NCI-H2029 treated with DMSO at 0.1 percent for 48 hours (cell line): ENCODE results near the gene TFAP2E.

Experiments used
- DNase-seq: peaks from one replicate; lab custom pipeline; 2025; lab: John Stamatoyannopoulos, UW

Gene TFAP2E

DNA sequence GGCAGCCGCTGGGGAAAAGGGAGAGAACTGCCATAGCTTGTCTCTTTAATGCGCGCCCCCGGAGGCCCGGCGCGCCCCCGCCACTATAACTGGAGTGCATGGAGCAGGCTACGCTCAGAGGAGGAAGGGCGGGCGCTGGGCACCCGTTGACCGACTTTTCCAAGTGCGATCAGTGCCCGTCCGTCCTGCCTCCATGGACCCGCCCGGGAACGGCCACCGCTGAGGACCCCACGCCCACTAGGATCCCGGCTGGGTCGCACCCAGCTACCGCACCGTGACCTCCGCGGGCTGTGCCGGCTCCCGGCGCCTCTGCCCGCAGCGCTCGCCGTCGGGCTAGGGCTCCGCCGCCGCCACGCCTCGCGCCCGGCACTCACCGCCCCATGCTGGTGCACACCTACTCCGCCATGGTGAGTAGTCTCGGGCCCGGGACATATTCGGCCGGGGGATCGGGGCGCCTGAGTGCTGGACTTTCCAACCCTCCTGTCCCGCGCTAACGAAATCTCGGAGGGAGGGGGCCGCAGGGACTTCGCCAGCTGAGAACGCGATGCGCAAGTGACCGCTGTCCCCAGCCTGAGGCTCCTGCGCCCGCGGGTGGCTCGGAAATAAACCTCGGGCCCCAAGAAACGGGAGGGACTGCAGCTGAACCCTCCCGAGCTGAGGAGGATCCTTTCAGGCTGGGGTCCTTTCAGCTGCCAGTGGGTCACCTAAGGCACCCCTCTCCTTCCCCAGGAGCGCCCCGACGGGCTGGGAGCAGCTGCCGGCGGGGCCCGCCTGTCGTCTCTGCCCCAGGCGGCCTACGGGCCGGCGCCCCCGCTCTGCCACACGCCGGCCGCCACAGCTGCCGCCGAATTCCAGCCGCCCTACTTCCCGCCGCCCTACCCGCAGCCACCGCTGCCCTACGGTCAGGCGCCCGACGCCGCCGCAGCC lies at the start of gene TFAP2E:
TFAP2E (plus strand) TSS at position 117 of the 927 bp plus-strand sequence; CDS start at position 381, 264 bp downstream.
- DNase-seq, result no peak

DNA sequence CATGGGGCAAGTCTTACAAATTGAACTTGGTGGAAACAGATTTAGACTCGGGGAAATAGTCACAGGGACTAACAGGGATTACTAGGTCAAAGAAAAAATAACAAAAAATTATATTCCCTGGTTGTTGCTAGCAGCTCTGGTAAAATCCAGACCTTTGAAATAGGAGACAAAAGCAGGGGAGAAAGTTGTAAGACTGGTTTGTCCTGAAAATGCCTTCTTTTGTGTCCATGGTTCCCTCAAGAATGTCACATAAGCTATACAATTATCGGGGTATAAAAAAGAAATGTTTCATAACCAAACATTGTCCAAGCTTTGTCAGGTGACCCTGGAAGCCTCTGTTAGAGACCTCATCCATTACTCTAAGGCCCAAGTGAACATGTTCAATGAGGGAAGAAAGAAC lies 49.0 kb upstream of the TFAP2E start:
- DNase-seq, result no peak

DNA sequence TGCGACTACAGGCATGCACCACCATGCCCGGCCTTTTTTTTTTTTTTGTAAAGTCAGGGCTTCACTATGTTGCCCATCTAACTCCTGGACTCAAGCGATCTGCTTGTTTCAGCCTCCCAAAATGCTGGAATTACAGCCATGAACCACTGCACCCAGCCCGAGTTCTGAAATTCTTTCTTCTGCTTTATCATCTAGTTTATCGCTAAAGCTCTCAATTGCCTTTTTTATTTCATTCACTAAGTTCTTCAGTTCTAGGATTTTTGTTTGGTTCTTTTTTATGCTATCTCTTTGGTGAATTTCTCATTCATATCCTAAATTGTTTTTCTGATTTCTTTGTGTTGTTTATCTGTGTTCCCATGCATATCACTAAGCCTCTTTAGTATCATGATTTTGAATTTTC lies 42.9 kb upstream of the TFAP2E start:
- DNase-seq, result no peak

DNA sequence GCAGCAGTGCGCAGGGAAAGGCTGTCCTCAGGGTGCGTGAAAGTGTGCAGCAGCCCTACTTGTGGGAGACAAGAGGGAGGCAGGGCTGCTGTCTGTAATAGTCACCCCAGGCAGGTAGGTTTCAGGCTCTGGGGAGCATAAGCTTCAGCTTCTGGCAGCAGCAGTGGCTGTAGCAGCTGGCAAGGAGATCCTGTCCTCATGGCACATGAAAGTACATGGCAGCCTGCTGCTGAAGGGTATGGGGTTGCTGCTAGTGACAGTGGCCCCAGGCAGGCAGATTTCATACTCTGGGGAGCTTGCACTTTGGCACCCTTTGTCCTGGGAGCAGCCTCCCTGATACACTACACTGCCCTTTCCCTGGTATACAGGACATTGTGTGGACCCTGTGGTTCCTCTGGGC lies 42.2 kb upstream of the TFAP2E start:
- DNase-seq, result no peak

DNA sequence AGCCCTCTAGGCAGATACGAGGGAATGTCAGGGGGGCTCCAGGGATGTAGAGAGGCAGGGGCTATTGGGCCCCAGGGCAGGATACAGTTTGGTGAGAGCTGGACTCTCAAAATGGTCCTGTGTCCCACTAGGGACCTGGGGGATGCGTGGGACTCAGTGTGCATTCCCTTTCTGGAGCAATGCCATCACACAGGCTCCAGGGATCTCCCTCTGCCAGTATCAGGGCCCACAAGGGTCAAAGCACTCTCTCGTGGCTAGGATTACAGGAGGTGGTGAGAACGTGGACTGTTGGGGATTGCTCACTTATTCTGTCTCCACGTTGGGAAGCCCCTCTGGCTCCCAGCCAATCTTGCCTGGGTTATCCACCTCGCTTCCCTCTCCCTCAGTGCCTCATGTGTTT lies 41.7 kb upstream of the TFAP2E start:
- no peak for DNase-seq

DNA sequence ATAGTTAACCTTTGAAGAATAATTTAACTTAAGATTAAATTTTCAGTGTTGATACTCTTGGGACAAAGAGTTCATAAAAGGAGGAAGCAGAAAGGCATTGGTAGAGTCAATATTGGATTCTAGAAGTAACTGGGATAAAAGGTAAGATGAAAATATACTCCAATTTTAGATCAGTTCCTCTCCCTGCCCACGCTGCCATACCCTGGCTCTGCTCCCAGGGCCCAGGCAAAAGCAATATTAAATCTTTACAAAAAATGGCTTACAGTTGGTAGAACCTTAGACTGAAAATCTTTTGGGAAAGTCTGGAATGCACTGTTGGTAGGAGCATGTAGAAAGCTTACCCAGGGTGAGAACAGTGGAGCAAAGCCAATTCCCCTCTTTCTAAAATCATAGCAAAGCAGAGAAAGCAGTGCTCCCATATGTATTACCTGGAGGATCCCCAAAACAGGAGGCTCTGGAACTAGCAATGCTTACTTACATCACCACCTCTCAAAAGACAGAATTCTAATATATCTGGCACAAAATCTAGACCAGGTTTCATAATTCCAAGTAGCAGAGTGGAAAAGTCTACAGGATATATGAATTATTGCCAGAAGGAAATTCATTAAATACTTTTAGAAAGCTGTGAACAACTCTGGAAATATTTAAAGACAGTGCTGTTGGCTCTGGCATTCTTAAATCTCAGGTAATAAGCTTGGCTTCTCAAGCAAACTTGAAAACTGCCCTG lies 40.5 kb upstream of the TFAP2E start:
- no peak for DNase-seq

DNA sequence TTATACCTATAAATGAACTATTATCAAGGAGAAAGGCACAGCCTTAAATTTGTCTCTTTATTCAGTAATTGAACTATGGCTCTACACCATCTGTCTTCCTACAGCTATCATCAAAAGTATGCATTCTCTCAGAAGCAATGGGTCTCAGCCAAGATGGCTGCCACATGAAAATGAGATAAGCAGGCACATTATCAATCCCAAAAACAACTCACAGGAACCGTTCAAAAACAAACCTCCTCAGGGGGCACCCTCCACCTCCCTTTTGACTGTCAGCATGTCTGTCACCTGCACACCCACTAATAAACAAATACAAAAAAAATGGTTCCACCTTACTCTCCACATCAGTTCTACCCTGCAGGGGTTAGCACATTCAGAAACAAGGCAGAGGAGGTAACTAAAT lies 39.5 kb upstream of the TFAP2E start:
- no peak for DNase-seq

DNA sequence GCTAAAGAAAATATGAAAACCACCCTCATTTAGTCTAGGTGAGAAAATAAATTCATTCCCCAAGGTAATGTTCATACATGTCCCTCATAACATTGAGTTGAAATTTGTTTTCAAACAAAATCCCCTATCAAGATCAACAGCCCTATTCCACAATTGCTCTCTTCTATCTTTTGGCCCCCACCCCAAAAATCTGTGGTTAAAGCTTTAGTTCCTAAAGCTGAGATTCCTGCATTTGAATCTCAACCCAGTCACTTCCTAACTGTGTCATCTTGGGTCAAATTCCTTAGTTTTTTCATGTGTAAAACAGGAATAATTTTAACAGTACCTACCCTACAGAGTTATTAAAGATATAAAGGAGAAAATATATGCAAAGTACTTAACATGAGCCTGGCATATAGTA lies 37.9 kb upstream of the TFAP2E start:
- no peak for DNase-seq

DNA sequence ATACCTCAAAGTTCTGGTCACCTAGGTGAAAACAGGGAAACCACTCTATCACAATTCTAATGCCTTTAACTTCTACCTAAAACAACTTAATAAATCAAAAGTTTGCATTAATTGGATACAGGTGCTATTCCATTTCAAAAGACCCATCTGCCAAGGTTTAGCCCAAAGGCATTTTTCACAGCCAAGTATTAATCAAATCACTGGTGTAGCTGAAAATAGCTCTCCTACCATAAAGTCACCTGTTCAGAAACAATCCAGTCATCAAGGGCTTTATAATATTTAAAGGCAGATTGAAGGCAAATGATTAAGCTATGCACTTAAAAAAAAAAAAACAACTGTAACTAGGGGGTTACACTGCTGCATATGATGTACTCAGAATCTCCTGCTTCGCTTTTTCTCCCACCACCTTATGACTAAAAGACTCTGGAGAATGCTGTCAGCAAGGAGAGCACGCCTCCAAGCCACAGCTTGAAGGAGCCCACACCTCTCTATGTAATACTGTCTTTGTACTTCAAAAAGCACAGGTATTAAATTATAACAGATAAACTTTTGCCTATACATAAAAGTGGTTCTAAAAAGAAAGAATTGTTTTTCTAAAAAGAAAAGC lies 36.5 kb upstream of the TFAP2E start:
- DNase-seq, result no peak

DNA sequence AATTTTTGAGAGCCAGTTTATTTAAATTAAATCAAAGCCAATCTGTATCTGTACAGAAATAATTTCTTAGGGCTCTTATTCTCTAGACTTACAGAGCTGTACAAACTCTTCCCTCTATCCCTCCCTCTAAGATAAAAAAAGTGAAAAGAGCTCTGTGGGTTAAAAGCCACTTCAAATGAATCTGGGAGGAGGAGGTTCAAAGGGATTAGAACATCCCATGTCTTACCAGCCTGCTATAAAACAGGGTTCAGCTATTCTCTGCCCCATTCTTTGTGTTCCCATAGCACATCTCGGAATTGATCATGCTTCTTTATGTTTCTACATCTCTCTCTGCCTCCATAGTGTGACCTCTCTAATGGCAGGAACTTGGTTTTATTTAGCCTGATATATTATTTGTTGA lies 35.3 kb upstream of the TFAP2E start:
- no peak for DNase-seq

DNA sequence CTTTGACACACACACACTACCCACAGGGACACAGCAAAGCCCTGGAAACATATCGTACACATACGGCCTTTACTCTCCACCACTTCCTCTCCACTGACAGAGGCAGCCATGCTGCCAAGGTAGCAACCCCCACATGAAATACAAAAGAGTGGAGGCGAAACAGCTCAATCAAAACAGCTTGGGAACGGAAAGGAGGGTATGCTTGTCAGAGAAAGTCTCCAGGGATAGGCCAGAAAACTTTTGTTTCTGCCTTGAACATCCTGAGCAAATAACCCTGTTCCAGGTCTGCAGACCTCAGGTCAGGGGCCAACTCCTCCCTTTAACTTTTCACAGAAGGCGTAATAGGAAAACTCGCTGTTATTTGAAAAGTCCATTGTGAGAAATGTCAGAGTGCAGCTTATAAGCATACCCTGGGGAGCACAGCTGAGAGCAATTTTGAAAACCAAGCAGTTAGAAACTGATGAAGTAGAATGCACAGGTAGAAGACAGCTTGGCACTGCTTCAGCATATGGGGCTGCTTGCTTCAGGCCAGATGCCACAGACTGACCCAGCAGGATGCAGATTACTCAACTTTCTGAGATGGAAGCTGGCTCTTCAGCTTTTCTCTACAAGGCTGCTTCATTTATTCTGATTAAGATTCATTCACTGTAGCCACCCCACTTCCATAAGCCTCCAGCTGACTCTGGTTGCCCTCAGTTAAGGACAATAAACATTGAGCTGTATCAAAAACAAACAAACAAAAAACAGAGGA lies 33.9 kb upstream of the TFAP2E start:
- DNase-seq, result no peak

DNA sequence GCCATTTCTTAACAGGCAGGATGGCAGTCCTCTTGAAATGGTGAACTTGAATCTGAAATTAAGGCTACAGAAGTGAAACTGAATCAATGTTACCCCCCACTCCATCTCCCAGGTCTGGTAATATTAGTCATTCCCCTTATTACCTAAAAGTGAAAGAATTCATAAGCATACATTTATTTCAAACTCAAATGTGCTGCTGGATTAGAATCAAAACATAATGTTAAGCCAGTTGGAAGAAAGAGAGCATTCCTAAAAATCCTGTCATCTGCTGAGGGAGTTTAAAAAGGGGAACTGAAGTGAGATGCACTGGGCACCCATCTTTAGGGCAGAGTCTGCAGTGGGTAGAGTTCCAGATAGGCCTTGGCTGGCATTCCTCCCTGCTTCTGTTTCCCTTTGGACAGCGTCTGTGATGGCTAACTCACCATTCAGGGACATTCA lies 33.3 kb upstream of the TFAP2E start:
- no peak for DNase-seq

DNA sequence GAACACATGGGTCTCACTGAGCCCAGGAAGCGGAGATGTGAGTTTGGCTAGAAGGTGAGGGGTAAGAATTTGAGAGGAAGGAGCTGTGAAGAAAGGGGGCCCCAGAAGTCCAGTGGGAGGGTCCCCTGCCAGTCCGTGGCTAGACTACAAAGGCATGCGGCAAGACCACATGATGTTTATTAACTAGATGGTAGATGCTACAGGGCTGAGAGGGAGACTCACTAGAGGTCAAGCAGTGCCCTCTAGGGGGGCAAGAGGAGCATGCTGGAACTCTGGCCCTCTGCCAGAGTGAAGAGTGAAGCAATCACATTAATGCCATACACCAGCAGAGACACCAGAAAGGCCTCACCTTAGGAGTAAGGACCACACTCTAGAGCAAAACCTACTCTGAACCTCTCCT lies 28.1 kb upstream of the TFAP2E start:
- DNase-seq, result peak; percentile 26

DNA sequence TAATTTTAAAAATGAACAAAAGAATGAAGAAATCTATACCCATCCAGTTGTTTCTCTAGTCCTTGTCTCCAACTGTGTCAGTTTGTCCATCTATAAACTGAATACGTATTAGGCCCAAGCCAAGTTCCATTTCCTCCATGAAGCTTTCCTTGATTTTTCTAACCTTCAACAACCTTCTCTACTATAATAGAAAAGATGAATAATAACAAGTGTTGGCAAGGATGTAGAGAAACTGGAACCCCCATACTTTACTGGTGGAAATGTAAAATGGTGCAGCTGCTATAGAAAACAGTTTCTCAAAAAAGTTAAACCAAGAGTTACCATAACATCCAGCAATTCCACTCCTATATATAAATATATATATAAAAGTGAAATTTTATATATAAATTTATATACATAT lies 26.5 kb upstream of the TFAP2E start:
- no peak for DNase-seq

DNA sequence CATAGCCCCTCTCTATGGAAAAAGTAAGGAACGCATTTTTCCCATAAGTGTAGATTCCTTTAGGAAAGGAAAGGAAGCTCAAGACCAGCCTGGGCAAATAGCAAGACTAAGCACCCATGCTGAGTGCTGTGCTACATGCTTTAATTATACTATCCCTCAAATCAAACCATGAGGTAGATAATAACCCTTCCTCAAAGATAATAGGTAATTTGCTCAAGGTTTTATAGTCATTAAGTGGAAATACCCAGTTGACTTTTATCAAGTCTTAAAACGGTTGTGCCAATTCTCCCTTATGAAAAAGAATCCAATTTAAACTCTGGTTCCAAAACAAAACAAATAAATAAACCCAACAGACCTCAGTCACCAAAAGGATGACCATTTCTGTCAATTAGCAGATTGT lies 19.3 kb upstream of the TFAP2E start:
- no peak for DNase-seq

DNA sequence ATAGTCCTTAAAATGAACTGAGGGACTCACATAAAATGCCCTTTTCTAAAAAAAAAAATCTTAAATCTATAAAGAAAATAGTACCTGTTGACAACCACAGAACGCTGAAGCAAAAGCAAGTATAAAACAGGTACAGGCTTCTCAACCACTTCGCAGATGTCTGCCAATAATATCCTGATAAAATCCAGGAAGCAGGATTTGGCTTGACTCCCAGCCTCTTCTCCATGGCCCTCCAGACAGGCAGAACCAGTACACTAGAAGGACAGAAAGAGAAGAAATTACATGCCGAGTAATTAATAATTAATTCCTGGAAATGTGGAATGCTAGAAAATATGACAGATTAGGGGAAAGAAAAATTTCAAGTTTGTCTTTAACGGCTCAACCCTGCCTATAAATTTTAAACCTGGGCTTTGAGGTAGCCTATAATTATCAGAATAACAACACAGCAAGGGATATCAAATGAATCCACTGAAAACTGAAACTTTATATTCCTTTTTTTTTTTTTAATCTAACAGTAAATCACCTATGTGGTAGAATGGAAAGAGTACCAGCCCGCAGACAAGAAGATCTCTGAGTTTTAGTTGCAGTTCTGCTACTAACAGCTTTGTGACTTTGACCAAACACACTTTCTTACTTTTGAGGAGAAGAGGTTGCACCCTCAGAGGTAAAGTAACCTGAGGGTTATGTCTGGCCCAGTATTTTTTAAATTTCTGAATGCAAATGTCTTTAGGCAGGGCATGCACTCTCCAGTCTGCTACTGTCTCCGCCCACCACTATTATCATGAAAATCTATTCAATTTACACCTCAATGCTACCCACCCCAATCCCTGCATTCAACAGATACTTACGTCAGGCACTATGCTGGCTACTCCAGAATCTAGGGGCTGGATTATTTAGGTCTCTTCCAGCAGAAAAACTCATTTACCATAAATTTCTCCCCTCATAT lies 18.6 kb upstream of the TFAP2E start:
- DNase-seq, result peak; percentile 63

DNA sequence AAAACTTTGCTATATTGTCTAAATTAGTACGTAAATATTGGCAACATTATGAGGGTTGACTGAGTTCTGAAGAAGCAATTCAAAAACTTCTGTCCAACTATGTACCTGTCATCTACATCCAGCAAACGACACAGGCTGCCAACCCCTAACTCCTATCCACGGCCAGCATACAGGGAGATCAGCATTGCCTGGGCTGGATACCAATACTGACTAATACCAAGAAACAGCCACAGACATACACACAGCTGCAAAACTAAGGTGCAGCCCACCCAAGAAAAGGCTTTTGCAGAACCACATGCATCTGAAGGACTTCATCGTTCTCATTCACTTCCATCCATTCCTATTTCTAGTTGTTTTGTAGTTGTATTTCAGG lies 17.9 kb upstream of the TFAP2E start:
- DNase-seq, result no peak

DNA sequence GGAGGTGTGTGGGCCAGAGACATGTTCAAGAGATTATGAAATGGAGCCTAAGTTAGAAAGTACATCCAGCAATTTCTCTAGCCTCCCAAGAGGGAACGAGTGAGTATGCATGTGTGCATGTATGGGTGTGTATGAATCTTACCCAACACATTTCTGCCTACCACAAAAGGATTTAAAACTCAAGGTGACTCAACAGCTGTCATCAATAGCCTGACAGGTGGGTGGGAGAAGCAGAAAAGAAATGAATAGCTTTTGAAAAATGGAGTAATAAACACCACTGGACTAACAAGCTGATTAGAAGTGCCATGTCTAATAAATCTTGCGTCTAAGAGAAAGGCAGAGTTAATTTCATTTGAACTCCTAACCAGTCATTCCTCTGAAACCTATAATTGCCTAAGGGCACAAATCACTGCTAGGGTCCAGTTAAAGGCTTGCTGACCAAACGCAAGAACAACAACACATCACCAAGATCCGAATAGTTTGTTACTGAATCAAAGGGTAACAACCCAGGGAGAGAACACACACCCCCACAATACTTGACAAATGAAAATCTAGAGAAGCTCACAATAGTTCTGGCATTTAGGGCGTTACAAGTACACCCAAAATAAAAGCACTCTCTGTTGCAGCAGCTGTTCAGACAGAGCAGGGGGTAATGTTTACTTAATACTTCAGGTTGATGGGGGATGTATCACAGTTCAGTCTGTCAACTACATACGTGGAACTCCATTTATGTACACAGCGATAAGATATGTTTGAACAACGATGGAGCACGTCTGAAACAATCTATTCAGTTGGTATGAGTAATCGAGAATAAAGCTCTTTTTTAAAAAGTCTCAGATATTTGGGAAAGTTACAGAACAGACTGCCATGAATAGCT lies 17.3 kb upstream of the TFAP2E start:
- peak; percentile 87 for DNase-seq

DNA sequence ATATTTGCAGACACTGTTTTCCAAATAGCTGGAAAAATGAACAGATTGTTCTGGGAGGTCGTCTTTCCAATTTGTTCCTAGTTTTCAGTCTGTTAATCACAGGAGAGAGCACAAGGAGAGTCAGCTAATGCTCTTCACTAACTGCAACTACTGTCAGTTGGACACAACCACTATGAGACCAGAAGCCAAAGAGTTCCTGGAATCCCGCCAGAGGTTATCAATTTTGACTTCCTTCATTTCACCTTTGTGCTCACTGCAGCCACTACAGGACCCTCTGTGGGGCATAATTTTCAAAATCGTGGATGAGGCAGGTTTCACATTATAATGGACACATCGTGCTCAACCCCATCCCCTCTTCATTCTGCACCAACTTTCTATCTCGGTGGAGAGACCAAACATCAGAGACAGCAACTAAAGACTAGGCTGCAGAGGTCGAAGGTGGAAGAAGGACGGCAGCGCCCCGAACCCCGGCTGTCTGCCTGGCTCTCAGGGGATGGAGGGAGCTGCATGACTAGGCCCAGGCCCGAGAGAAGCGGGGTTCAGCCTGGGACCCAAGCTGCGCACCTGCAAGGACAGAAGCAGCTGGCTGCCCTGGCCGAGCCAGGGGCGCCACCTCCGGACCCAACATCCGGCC lies 16.5 kb upstream of the TFAP2E start:
- DNase-seq, result peak; percentile 55
